Measurements from ENCODE around the gene HEXIM2. TPM values are rescaled to one million over a fixed set of nuclear protein-coding genes. Genes with fewer than 3 reads are reported as not detected.

The HEXIM2 gene
- total and polyA plus RNA-seq, 2 of the 13 experiments (the other 11 are each of a cell fraction or from before 2014, with no cell fraction given): 27.1 to 32.4 TPM

DNA sequence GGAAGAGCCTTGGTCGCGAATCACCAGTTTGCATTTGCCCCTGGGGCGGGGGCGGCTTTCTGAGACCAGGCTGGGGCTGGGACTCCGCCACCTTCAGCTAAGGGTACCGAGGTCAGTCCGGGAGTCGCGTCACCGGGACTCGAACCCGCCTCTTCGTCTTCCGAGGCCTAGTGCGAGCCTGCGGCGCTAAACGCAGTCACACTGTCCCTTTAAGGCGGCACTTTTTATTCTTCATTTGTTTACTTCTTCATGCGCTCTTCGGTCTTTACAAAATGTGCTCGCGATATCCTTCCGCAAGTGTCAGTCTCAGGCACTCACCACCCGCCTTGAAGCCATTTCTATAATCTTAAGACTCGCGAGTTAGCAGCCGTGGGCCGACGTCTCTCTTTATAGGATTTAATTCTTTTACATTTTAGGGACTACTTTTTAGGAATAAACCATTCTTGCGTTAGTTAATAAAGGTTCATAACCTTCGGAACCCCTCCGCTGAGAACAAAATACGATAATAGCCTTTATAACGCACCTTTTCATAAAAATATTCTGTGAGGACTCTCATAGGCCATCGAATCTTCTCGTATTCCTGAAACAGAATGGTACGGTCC is 14.0 kb upstream of the HEXIM2 start (continued):
- TF ChIP-seq, protein P1, sequence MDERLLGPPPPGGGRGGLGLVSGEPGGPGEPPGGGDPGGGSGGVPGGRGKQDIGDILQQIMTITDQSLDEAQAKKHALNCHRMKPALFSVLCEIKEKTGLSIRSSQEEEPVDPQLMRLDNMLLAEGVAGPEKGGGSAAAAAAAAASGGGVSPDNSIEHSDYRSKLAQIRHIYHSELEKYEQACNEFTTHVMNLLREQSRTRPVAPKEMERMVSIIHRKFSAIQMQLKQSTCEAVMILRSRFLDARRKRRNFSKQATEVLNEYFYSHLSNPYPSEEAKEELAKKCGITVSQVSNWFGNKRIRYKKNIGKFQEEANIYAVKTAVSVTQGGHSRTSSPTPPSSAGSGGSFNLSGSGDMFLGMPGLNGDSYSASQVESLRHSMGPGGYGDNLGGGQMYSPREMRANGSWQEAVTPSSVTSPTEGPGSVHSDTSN (CRISPR knock-in tag; IDR thresholded peaks at IDR 0.05): no peak
- TF ChIP-seq, protein P2, sequence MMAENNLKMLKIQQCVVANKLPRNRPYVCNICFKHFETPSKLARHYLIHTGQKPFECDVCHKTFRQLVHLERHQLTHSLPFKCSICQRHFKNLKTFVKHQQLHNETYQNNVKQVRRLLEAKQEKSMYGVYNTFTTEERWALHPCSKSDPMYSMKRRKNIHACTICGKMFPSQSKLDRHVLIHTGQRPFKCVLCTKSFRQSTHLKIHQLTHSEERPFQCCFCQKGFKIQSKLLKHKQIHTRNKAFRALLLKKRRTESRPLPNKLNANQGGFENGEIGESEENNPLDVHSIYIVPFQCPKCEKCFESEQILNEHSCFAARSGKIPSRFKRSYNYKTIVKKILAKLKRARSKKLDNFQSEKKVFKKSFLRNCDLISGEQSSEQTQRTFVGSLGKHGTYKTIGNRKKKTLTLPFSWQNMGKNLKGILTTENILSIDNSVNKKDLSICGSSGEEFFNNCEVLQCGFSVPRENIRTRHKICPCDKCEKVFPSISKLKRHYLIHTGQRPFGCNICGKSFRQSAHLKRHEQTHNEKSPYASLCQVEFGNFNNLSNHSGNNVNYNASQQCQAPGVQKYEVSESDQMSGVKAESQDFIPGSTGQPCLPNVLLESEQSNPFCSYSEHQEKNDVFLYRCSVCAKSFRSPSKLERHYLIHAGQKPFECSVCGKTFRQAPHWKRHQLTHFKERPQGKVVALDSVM (CRISPR knock-in tag; IDR thresholded peaks at IDR 0.05): peak; percentile 70
- no peak for TF ChIP-seq ZNF740 (CRISPR knock-in tag; IDR thresholded peaks at IDR 0.05)
- peak; percentile 22; the same call in 1 of the 2 replicates for TF ChIP-seq ELF3 (CRISPR knock-in tag; IDR thresholded peaks at IDR 0.05)
- TF ChIP-seq ZNF160 (CRISPR knock-in tag; IDR thresholded peaks at IDR 0.05): no peak
- no peak; the same call in 1 of the 2 replicates for TF ChIP-seq SATB2 (CRISPR knock-in tag; IDR thresholded peaks at IDR 0.05)
- TF ChIP-seq ZNF660 (CRISPR knock-in tag; IDR thresholded peaks at IDR 0.05; ENCODE audit: borderline replicate concordance, low read depth): no peak
- TF ChIP-seq ZNF747 (CRISPR knock-in tag; IDR thresholded peaks at IDR 0.05; ENCODE audit: borderline replicate concordance): peak; percentile 71; the same call in 1 of the 2 replicates
- peak; percentile 81 for TF ChIP-seq ZKSCAN1 (IDR thresholded peaks at IDR 0.05; ENCODE audit: low read length)
- peak; percentile 74 for TF ChIP-seq ZSCAN9 (CRISPR knock-in tag; IDR thresholded peaks at IDR 0.05; ENCODE audit: borderline replicate concordance)
- TF ChIP-seq GABPB1 (CRISPR knock-in tag; IDR thresholded peaks at IDR 0.05): peak; percentile 12; the same call in 1 of the 2 replicates
- 0 out of 2 replicates have a peak, but pooled peaks have one; percentile 6 for TF ChIP-seq ZNF441 (CRISPR knock-in tag; IDR thresholded peaks at IDR 0.05; ENCODE audit: borderline replicate concordance)
- TF ChIP-seq, protein P3, sequence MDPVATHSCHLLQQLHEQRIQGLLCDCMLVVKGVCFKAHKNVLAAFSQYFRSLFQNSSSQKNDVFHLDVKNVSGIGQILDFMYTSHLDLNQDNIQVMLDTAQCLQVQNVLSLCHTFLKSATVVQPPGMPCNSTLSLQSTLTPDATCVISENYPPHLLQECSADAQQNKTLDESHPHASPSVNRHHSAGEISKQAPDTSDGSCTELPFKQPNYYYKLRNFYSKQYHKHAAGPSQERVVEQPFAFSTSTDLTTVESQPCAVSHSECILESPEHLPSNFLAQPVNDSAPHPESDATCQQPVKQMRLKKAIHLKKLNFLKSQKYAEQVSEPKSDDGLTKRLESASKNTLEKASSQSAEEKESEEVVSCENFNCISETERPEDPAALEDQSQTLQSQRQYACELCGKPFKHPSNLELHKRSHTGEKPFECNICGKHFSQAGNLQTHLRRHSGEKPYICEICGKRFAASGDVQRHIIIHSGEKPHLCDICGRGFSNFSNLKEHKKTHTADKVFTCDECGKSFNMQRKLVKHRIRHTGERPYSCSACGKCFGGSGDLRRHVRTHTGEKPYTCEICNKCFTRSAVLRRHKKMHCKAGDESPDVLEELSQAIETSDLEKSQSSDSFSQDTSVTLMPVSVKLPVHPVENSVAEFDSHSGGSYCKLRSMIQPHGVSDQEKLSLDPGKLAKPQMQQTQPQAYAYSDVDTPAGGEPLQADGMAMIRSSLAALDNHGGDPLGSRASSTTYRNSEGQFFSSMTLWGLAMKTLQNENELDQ (CRISPR knock-in tag; IDR thresholded peaks at IDR 0.05; ENCODE audit: borderline replicate concordance): peak; percentile 81
- TF ChIP-seq SOX6 (IDR thresholded peaks at IDR 0.05): no peak
- no peak for TF ChIP-seq SOX6 (CRISPR knock-in tag; IDR thresholded peaks at IDR 0.05)
- TF ChIP-seq ZNF143 (CRISPR knock-in tag; IDR thresholded peaks at IDR 0.05): no peak
- TF ChIP-seq ZKSCAN8 (CRISPR knock-in tag; IDR thresholded peaks at IDR 0.05; ENCODE audit: borderline replicate concordance): no peak
- no peak; the same call in 1 of the 2 replicates for TF ChIP-seq SMC3 (IDR thresholded peaks at IDR 0.05; ENCODE audit: low read length)
- TF ChIP-seq ZNF282 (IDR thresholded peaks at IDR 0.05; ENCODE audit: partially characterized antibody): no peak
